Spleen (tissue), 11 donors: ENCODE measurements around the gene MLST8. TPM values are rescaled to one million over a fixed set of nuclear protein-coding genes. Genes with fewer than 3 reads are reported as not detected.

Experiments
- DNase-seq: peaks from one replicate; pipeline ENCODE4 v3.0.0-alpha.2; 2020
- H3K27ac ChIP-seq, 8 donors: fragments of 200-600 bp; sonication (generic) in 7 of 8; 1 replicate in 4 of 8; 2 replicates in 4 of 8; pipeline versions ENCODE4 v1.5.0 to v1.8.0; 2016 to 2021; ENCODE audit warnings: inconsistent platforms in 4 of 8, mild to moderate bottlenecking in 4 of 8, moderate library complexity in 1 of 8
- H3K27me3 ChIP-seq, 7 donors: fragments of 200-600 bp; sonication (generic) in 6 of 7; replicated peaks in 1 of 7; 1 replicate in 4 of 7; 2 replicates in 3 of 7; pipeline versions ENCODE4 v1.5.0 to v1.8.0; 2016 to 2021; ENCODE audit warnings: inconsistent platforms in 3 of 7, mild to moderate bottlenecking in 1 of 7
- H3K36me3 ChIP-seq, 6 donors: fragments of 200-600 bp; sonication (generic) in 5 of 6; 1 replicate in 4 of 6; 2 replicates in 2 of 6; pipeline versions ENCODE4 v1.5.0 to v1.8.0; 2016 to 2021; ENCODE audit warnings: inconsistent platforms in 2 of 6
- H3K4me1 ChIP-seq, 6 donors: fragments of 200-600 bp; sonication (generic) in 5 of 6; 1 replicate in 3 of 6; 2 replicates in 3 of 6; pipeline versions ENCODE4 v1.5.0 to v1.8.0; 2016 to 2021; ENCODE audit warnings: inconsistent platforms in 3 of 6
- H3K4me3 ChIP-seq, 8 donors: fragments of 200-600 bp; sonication (generic) in 7 of 8; 1 replicate in 4 of 8; 2 replicates in 4 of 8; pipeline versions ENCODE4 v1.5.0 to v1.8.0; 2016 to 2021; ENCODE audit warnings: inconsistent platforms in 4 of 8, mild to moderate bottlenecking in 4 of 8, moderate library complexity in 2 of 8
- H3K9me3 ChIP-seq, 8 donors: fragments of 200-600 bp; sonication (generic) in 7 of 8; 1 replicate in 4 of 8; 2 replicates in 4 of 8; pipeline versions ENCODE4 v1.5.0 to v1.8.0; 2016 to 2021; ENCODE audit warnings: inconsistent platforms in 4 of 8
- POLR2A ChIP-seq, 3 donors: fragments of 450-650 bp; IDR thresholded peaks; one replicate each; pipeline ENCODE4 v1.5.1; 2017; ENCODE audit warnings: antibody characterized with exemption in 3 of 3, mild to moderate bottlenecking in 1 of 3
- POLR2AphosphoS5 ChIP-seq, 3 donors: sonication (generic); formaldehyde crosslinking; IDR thresholded peaks; one replicate each; pipeline ENCODE4 v1.5.1; 2017; ENCODE audit warnings: antibody characterized with exemption in 3 of 3
- WGBS, 5 donors: extraction: QIAGEN DNeasy Blood & Tissue Kit in 3 of 5; methylation state at CpG; one replicate each; pipeline versions ENCODE4 v1.1.5 to v1.1.7; 2013 to 2018; 5-methylcytosine and 5-hydroxymethylcytosine counted together
- intact Hi-C: fragments of 100-400 bp; cut with DNase I; formaldehyde crosslinking; loops from one replicate; pipeline ENCODE4 v1.15.0; 2023; ENCODE audit warnings: low total_unique reads
- polyA plus RNA-seq, 3 donors: library from polyadenylated mRNA; stranded (reverse); fragments of 200-250 nt; gene quantifications; one replicate each; pipeline ENCODE4 v1.2.1, GENCODE V29; 2013
- total RNA-seq, 7 donors: library from RNA; depleted of rRNA in 3 of 7; stranded (reverse); fragments of >200 nt in 3 of 7; fragmentation: NEBNext Ultra II Directional in 4 of 7; extraction: Animal tissue kit (Norgen Biotek cat#: 25700) in 4 of 7; gene quantifications; one replicate each; pipeline versions ENCODE4 v1.1.0 to v1.2.1, GENCODE V29; 2016 to 2021
- TF ChIP-seq, protein P1 (sequence below), 11 experiments: fragments of 200-600 bp in 7 of 11; fragments of 450-650 bp in 4 of 11; sonication (generic) in 4 of 11; IDR thresholded peaks in 8 of 11; conservative IDR thresholded peaks in 3 of 11; 1 replicate in 7 of 11; 2 replicates in 4 of 11; pipeline versions ENCODE4 v1.4.0 to v1.8.0; 2016 to 2021; ENCODE audit warnings: antibody characterized with exemption in 11 of 11, inconsistent platforms in 4 of 11, mild to moderate bottlenecking in 1 of 11
- donor health status: healthy with polysubstance abuse.
- donor health status: DM: no; HTN: no; CAD: no; lungs with moderate emphysema.
- donor health status: DM: no; HTN: no; CAD: no.
- donor health status: Bipolar disorder and iron deficiency.
- donor health status: healthy.
- donor health status: DM: no; HTN: no; CAD: no.
- donor health status: DM: yes; HTN: yes; CAD: no.

Gene MLST8
- total and polyA plus RNA-seq, 10 donors = 25.0 to 61.7 (median 40.6) TPM

DNA sequence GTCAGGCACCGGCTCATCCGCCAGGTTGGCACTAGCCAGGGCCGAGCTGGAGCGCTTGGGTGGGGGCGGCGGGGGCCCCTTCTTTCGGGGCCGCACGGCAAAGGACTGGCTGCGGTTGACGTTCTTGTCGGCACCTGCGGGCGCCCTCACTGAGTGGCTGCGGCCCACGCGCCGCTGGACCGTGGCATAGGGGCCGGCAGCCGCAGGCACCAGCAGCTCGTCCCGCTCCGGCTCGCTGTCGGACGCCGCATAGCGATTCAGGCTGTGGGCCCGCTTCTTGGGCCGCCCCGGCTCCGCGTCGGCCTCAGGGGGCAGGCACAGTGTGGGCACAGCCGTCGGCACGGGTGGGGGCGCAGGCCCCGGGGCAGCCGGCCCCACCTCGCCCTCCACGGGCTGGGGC is 24.8 kb upstream of the MLST8 start:
- Histone ChIP-seq H3K27ac (no peak overlapping the region), H3K27me3 (no peaks in the 10 kb centered on the region), H3K4me1 (peaks cover 0 to 6% (median 0%) of the 10 kb centered on the region in 6 donors), H3K4me3 (no peak overlapping the region), H3K9me3 (peaks cover 0 to 6% (median 0%) of the 10 kb centered on the region in 8 donors), H3K36me3 (peaks cover 2 to 35% (median 27%) of the 10 kb centered on the region in 6 donors)
- no peak for DNase-seq
- 93 to 98% (median 95%) methylated on average over 18 to 43 of the region's 43 CpGs for WGBS, 5 donors
- intact Hi-C loops = no loop called here
- TF ChIP-seq POLR2AphosphoS5 (IDR thresholded peaks at IDR 0.05) = no peak
- no peak for TF ChIP-seq POLR2A (IDR thresholded peaks at IDR 0.05)
- TF ChIP-seq, protein P1, sequence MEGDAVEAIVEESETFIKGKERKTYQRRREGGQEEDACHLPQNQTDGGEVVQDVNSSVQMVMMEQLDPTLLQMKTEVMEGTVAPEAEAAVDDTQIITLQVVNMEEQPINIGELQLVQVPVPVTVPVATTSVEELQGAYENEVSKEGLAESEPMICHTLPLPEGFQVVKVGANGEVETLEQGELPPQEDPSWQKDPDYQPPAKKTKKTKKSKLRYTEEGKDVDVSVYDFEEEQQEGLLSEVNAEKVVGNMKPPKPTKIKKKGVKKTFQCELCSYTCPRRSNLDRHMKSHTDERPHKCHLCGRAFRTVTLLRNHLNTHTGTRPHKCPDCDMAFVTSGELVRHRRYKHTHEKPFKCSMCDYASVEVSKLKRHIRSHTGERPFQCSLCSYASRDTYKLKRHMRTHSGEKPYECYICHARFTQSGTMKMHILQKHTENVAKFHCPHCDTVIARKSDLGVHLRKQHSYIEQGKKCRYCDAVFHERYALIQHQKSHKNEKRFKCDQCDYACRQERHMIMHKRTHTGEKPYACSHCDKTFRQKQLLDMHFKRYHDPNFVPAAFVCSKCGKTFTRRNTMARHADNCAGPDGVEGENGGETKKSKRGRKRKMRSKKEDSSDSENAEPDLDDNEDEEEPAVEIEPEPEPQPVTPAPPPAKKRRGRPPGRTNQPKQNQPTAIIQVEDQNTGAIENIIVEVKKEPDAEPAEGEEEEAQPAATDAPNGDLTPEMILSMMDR (IDR thresholded peaks at IDR 0.05 in 8 of 11, conservative IDR thresholded peaks at IDR 0.05 in 3 of 11) = no peak

DNA sequence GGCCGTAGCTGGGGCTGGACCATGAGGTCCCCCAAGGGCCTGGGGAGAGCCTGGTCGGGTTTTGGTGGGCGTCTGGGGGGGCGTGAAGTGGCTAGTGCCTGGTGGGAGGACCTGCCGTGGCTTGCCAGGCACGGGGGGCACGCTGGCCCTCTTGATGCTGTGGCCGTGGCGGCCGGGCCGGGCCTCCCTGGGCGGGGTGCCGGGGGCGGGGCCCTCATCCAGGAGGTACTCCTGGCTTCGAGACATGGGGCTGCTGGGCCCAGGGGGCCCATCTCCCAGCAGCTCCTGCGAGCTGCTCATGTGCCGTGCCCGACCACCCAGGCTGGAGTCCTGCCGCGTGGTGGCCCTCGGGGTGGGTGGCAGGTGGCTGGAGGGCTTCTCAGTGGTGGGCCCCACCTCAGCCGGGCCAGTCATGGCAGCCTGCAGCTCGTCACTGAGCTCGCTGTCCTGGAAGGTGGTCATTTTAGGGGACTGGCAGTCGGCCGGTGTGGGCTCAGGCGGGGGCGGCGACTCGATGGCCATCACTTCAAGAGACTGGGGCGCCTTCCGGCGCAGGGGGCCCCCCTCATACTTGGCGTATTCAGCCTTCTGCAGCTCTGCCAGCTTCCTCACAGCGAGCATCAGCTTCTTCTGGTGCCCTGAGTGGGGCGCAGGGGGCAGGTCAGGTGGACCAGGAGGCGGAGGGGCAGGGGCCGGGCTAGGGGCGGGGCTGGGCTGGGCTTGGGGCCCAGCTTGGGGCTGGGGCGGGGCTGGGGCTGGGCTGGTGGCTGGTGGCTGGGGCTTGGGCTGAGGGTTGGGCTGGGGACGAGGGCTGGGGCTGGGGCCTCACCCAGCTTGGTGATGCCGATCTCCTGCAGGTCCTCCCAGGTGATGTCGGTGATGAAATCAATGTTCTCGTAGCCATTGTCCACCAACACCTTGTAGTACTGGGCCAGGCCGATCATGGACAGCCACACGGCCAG is 24.0 kb upstream of the MLST8 start:
- no peak overlapping the region for H3K4me3 ChIP-seq
- peaks cover 0 to 6% (median 0%) of the 10 kb centered on the region in 6 donors for H3K4me1 ChIP-seq
- H3K36me3 ChIP-seq = peaks cover 0 to 27% (median 19%) of the 10 kb centered on the region in 6 donors
- H3K9me3 ChIP-seq = peaks cover 0 to 6% (median 0%) of the 10 kb centered on the region in 8 donors
- no peak for TF ChIP-seq POLR2A (IDR thresholded peaks at IDR 0.05)
- TF ChIP-seq POLR2AphosphoS5 (IDR thresholded peaks at IDR 0.05) = no peak
- TF ChIP-seq, protein P1 (IDR thresholded peaks at IDR 0.05 in 8 of 11, conservative IDR thresholded peaks at IDR 0.05 in 3 of 11) = no peak
- WGBS, 5 donors = 80 to 90% (median 86%) methylated on average over 10 to 46 of the region's 46 CpGs
- no peak overlapping the region for H3K27ac ChIP-seq
- intact Hi-C loops = no loop called here
- H3K27me3 ChIP-seq = no peaks in the 10 kb centered on the region
- no peak for DNase-seq

DNA sequence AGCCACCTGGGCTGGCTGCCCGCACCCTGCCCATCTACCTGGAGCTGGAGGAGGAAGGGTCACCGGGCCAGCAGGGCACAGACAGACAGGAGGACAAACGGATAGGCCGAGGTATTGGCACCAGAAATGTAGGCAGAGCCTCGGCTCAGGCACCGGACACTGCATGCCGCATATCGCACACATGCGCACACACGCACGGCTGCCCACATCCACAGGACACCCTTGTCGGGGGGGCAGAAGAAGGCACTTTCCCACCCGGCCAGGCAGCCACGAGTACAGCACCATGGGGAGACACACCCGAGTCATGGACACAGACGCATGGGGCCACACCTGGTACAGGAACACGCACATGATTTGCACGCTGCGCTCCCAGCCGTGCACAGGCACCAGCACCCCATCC is 23.3 kb upstream of the MLST8 start:
- no peak for DNase-seq
- intact Hi-C loops = no loop called here
- no peak for TF ChIP-seq POLR2A (IDR thresholded peaks at IDR 0.05)
- no peak for TF ChIP-seq POLR2AphosphoS5 (IDR thresholded peaks at IDR 0.05)
- TF ChIP-seq, protein P1 (IDR thresholded peaks at IDR 0.05 in 8 of 11, conservative IDR thresholded peaks at IDR 0.05 in 3 of 11) = no peak
- H3K36me3 ChIP-seq = peaks cover 0 to 20% (median 12%) of the 10 kb centered on the region in 6 donors
- peaks cover 0 to 6% (median 0%) of the 10 kb centered on the region in 6 donors for H3K4me1 ChIP-seq
- peaks cover 0 to 6% (median 0%) of the 10 kb centered on the region in 8 donors for H3K9me3 ChIP-seq
- WGBS, 5 donors = 89 to 94% (median 90%) methylated on average over 7 to 20 of the region's 20 CpGs
- no peak overlapping the region for H3K4me3 ChIP-seq
- no peak overlapping the region for H3K27ac ChIP-seq
- H3K27me3 ChIP-seq = no peaks in the 10 kb centered on the region

DNA sequence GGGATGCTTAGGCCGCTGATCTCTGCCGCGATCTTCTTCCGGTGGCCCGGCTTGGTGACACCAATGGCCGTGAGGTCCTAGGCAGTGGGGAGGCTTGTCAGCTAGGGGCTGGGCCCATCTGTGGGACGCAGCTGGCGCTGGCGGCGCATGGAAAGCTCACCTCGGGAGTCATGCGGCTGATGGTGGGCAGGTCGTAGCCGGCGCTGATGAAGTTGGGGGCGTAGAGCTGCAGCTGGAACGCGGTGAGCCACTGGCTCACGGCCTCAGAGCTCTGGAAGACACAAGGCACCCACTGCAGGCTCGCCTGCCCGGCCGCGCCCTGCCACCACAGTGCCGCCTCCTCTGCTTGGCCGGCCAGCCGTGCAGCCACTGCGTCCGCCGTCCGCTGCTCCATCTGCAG is 21.6 kb upstream of the MLST8 start:
- TF ChIP-seq POLR2AphosphoS5 (IDR thresholded peaks at IDR 0.05) = no peak
- TF ChIP-seq POLR2A (IDR thresholded peaks at IDR 0.05) = no peak
- TF ChIP-seq, protein P1 (IDR thresholded peaks at IDR 0.05 in 8 of 11, conservative IDR thresholded peaks at IDR 0.05 in 3 of 11) = no peak
- no peak overlapping the region for H3K4me3 ChIP-seq
- no peaks in the 10 kb centered on the region for H3K27me3 ChIP-seq
- H3K27ac ChIP-seq = no peak overlapping the region
- 84 to 95% (median 91%) methylated on average over 16 to 30 of the region's 30 CpGs for WGBS, 5 donors
- no peak for DNase-seq
- intact Hi-C loops = no loop called here
- H3K36me3 ChIP-seq = peaks cover 0 to 3% (median 0%) of the 10 kb centered on the region in 6 donors
- no peaks in the 10 kb centered on the region for H3K4me1 ChIP-seq
- peaks cover 0 to under 1% (median 0%) of the 10 kb centered on the region in 8 donors for H3K9me3 ChIP-seq
